HepG2 (cell line): ENCODE measurements around the gene CDKL5. TPM values are rescaled to one million over a fixed set of nuclear protein-coding genes. Genes with fewer than 3 reads are reported as not detected.

Experiments
- ATAC-seq: fragments of 200-7000 bp; cut with Tn5 transposase; 3 replicates; pipeline ENCODE4 v1.9.1; 2020; ENCODE audit warnings: mild to moderate bottlenecking, moderate library complexity
- BruUV-seq: library from RNA; stranded (reverse); fragments of 400-500 nt; replicated peaks from 2 replicates; lab custom pipeline; 2021; lab: Mats Ljungman, UMichigan
- CTCF ChIA-PET: fragments of 300-600 bp; formaldehyde crosslinking; extraction: SDS; loops from one replicate; lab custom pipeline; 2021; ENCODE audit warnings: low total read pairs, inconsistent platforms, low intra/inter-chr PET ratio; lab: Yijun Ruan, JAX
- POLR2A ChIA-PET: fragments of 350-600 bp; sonication (Branson Sonifier 250); formaldehyde crosslinking; loops from one replicate; lab custom pipeline; 2020; ENCODE audit warnings: antibody characterized with exemption, inconsistent platforms; lab: Yijun Ruan, JAX
- DNase-seq: peaks from one replicate; pipeline ENCODE4 v3.0.0-alpha.2; 2015; ENCODE audit warnings: low spot score
- FAIRE-seq: peaks from 3 replicates; lab custom pipeline; 2011; peaks lifted over from hg19 to GRCh38; lab: Jason Lieb, UNC
- H2AFZ ChIP-seq: one replicate; pipeline ENCODE4 v1.6.1; 2011; ENCODE audit warnings: low read length, inconsistent platforms
- H3K27ac ChIP-seq: fragments of 300-600 bp; 3 replicates; pipeline ENCODE4 v1.8.0; 2011; ENCODE audit warnings: mixed run types, mild to moderate bottlenecking, mixed read lengths, low read length, inconsistent platforms; ENCODE audit not compliant: insufficient read depth; ENCODE audit errors: extremely low read length
- H3K27me3 ChIP-seq, 2 experiments: fragments of 200-600 bp in 1 of 2; 2 replicates in 1 of 2; 3 replicates in 1 of 2; pipeline versions ENCODE4 v1.6.0 to v1.8.0; 2011; ENCODE audit warnings: low read length in 2 of 2, mild to moderate bottlenecking in 2 of 2, moderate library complexity in 2 of 2, inconsistent platforms in 1 of 2; ENCODE audit not compliant: insufficient read depth in 2 of 2, control insufficient read depth in 1 of 2
- H3K36me3 ChIP-seq, 2 experiments: fragments of 200-600 bp in 1 of 2; replicated peaks in 1 of 2; 2 replicates in 1 of 2; 3 replicates in 1 of 2; pipeline versions ENCODE4 v1.5.1 to v1.8.0; 2011; ENCODE audit warnings: low read length in 2 of 2, inconsistent platforms in 1 of 2; ENCODE audit not compliant: insufficient read depth in 2 of 2, control insufficient read depth in 1 of 2
- H3K4me1 ChIP-seq: 2 replicates; pipeline ENCODE4 v1.5.1; 2012; ENCODE audit warnings: low read length, inconsistent platforms; ENCODE audit not compliant: insufficient read depth
- H3K4me2 ChIP-seq: 2 replicates; pipeline ENCODE4 v1.6.0; 2011; ENCODE audit warnings: low read depth, low read length, inconsistent platforms
- H3K4me3 ChIP-seq, 3 experiments: fragments of 200-600 bp in 1 of 3; sonication (generic), shearing (Covaris generic) in 1 of 3; replicated peaks in 1 of 3; 2 replicates each; pipeline ENCODE4 v1.5.1; 2011 to 2016; ENCODE audit warnings: low read length in 3 of 3, inconsistent platforms in 2 of 3, low read depth in 2 of 3, mild to moderate bottlenecking in 2 of 3, control low read depth in 1 of 3, mixed read lengths in 1 of 3; ENCODE audit not compliant: insufficient read depth in 1 of 3
- H3K79me2 ChIP-seq: one replicate; pipeline ENCODE4 v1.6.1; 2011; ENCODE audit warnings: low read length, inconsistent platforms; ENCODE audit not compliant: insufficient read depth
- H3K9ac ChIP-seq: 2 replicates; pipeline ENCODE4 v1.6.0; 2011; ENCODE audit warnings: mild to moderate bottlenecking, low read depth, low read length, inconsistent platforms; ENCODE audit not compliant: insufficient read depth
- H3K9me3 ChIP-seq: 2 replicates; pipeline ENCODE4 v1.5.1; 2012; ENCODE audit warnings: mild to moderate bottlenecking, low read length
- H4K20me1 ChIP-seq: 2 replicates; pipeline ENCODE4 v1.6.0; 2011; ENCODE audit warnings: inconsistent platforms, mild to moderate bottlenecking, low read length, moderate library complexity; ENCODE audit not compliant: insufficient read depth
- ATF7 ChIP-seq, 2 experiments: fragments of 450-650 bp in 1 of 2; sonication (generic) in 1 of 2; formaldehyde crosslinking in 1 of 2; IDR thresholded peaks; 2 replicates each; pipeline versions ENCODE4 v1.4.0 to v1.6.1; 2016 to 2020; ENCODE audit warnings: antibody characterized with exemption in 1 of 2, mild to moderate bottlenecking in 1 of 2, missing genetic modification reagents in 1 of 2
- CC2D1A ChIP-seq: sonication (generic); formaldehyde crosslinking; IDR thresholded peaks from 2 replicates; pipeline ENCODE4 v1.8.1; 2023; ENCODE audit warnings: mild to moderate bottlenecking, missing genetic modification reagents
- HOXA7 ChIP-seq: sonication (generic); formaldehyde crosslinking; IDR thresholded peaks from 2 replicates; pipeline ENCODE4 v1.8.1; 2022; ENCODE audit warnings: mild to moderate bottlenecking, missing genetic modification reagents, moderate library complexity
- MED13 ChIP-seq: sonication (generic); formaldehyde crosslinking; IDR thresholded peaks from 2 replicates; pipeline ENCODE4 v1.5.0; 2020; ENCODE audit warnings: missing genetic modification reagents
- NFE2L2 ChIP-seq: fragments of 150-350 bp; IDR thresholded peaks from 2 replicates; pipeline ENCODE4 v1.6.1; 2014; ENCODE audit warnings: low read length
- TMF1 ChIP-seq: sonication (generic); formaldehyde crosslinking; IDR thresholded peaks from 2 replicates; pipeline ENCODE4 v1.8.1; 2022; ENCODE audit warnings: low read depth, missing genetic modification reagents
- ZBTB8A ChIP-seq: sonication (generic); formaldehyde crosslinking; IDR thresholded peaks from 2 replicates; pipeline ENCODE4 v1.4.0; 2020; ENCODE audit warnings: mild to moderate bottlenecking, low read depth, missing genetic modification reagents, borderline replicate concordance
- ZFP37 ChIP-seq: sonication (generic); formaldehyde crosslinking; IDR thresholded peaks from 2 replicates; pipeline ENCODE4 v1.4.0; 2020; ENCODE audit warnings: missing genetic modification reagents, borderline replicate concordance
- ZFP62 ChIP-seq: sonication (generic); formaldehyde crosslinking; IDR thresholded peaks from 2 replicates; pipeline ENCODE4 v1.4.0; 2020; ENCODE audit warnings: missing genetic modification reagents
- ZFY ChIP-seq: sonication (generic); formaldehyde crosslinking; IDR thresholded peaks from 2 replicates; pipeline ENCODE4 v1.4.0; 2020; ENCODE audit warnings: missing genetic modification reagents
- ZNF3 ChIP-seq: IDR thresholded peaks from 2 replicates; pipeline ENCODE4 v1.7.0; 2017; ENCODE audit warnings: inconsistent platforms
- WGBS: methylation state at CpG from one replicate; pipeline ENCODE4 v1.1.6; 2017; ENCODE audit warnings: low lambda C conversion rate; 5-methylcytosine and 5-hydroxymethylcytosine counted together
- in situ Hi-C: cut with HindIII; loops from 2 replicates; pipeline ENCODE4 v1.10.0; 2017; ENCODE audit warnings: low pct_unique_long_range_greater_than_20kb; ENCODE audit not compliant: extremely low pct_ligation_motif_present
- intact Hi-C: fragments of 100-400 bp; cut with micrococcal nuclease; formaldehyde crosslinking; loops from one replicate; pipeline ENCODE4 v1.10.0; 2022; ENCODE audit not compliant: unreplicated experiment
- polyA plus RNA-seq, 8 experiments: library from polyadenylated mRNA; depleted of rRNA in 3 of 8; stranded (reverse) in 7 of 8; unstranded in 1 of 8; fragments of >200 nt; fragmentation: Illumina TruSeq in 4 of 8; extraction: Trizol in 4 of 8; gene quantifications; 2 replicates each; pipeline versions ENCODE4 v1.2.1 to v1.2.3, GENCODE V29; 2011 to 2016; ENCODE audit warnings: low read depth in 4 of 8, missing spikeins in 1 of 8, mixed read lengths in 1 of 8; ENCODE audit not compliant: insufficient read depth in 1 of 8
- total RNA-seq, 5 experiments: library from RNA; depleted of rRNA; stranded (reverse); fragments of >200 nt; fragmentation: Illumina TruSeq; extraction: Trizol; gene quantifications; 2 replicates each; pipeline ENCODE4 v1.2.3, GENCODE V29; 2016; ENCODE audit warnings: low read depth in 1 of 5
- TF ChIP-seq, protein P1 (sequence below): sonication (generic); formaldehyde crosslinking; IDR thresholded peaks from 2 replicates; pipeline ENCODE4 v1.4.0; 2020; ENCODE audit warnings: missing genetic modification reagents, borderline replicate concordance
- TF ChIP-seq, protein P2 (sequence below): fragments of 450-650 bp; IDR thresholded peaks from 2 replicates; pipeline ENCODE4 v1.6.1; 2016
- TF ChIP-seq, protein P3 (sequence below): sonication (generic); formaldehyde crosslinking; IDR thresholded peaks from 2 replicates; pipeline ENCODE4 v1.5.1; 2020; ENCODE audit warnings: missing genetic modification reagents, mild to moderate bottlenecking, borderline replicate concordance
- TF ChIP-seq, protein P4 (sequence below): sonication (generic); formaldehyde crosslinking; IDR thresholded peaks from 2 replicates; pipeline ENCODE4 v1.5.1; 2020; ENCODE audit warnings: mild to moderate bottlenecking, missing genetic modification reagents, moderate library complexity

The CDKL5 gene
- total and polyA plus RNA-seq, 2 of the 13 experiments (the other 11 are each of a cell fraction or from before 2014, with no cell fraction given): 2.8 to 7.0 TPM

DNA sequence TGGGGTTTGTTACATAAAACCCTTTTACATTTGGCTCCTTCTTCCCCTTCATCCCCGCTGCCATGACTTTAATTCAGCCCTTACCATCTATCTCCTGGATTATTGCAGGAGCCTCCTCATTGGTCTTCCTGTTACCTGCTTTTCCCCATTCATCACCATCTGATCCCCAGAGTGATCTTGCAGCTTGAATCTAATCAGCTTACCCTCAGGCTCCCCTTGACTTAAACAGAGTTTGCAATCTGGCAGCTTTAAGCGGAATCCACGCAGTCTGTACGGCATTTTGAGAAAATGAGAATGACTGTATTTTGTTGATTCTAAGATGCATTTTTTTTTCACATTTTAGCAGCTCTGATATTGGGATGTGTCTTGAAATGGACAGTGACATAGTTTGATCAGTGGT, 267.1 kb downstream of the CDKL5 start (continued):
- TF ChIP-seq, protein P1, sequence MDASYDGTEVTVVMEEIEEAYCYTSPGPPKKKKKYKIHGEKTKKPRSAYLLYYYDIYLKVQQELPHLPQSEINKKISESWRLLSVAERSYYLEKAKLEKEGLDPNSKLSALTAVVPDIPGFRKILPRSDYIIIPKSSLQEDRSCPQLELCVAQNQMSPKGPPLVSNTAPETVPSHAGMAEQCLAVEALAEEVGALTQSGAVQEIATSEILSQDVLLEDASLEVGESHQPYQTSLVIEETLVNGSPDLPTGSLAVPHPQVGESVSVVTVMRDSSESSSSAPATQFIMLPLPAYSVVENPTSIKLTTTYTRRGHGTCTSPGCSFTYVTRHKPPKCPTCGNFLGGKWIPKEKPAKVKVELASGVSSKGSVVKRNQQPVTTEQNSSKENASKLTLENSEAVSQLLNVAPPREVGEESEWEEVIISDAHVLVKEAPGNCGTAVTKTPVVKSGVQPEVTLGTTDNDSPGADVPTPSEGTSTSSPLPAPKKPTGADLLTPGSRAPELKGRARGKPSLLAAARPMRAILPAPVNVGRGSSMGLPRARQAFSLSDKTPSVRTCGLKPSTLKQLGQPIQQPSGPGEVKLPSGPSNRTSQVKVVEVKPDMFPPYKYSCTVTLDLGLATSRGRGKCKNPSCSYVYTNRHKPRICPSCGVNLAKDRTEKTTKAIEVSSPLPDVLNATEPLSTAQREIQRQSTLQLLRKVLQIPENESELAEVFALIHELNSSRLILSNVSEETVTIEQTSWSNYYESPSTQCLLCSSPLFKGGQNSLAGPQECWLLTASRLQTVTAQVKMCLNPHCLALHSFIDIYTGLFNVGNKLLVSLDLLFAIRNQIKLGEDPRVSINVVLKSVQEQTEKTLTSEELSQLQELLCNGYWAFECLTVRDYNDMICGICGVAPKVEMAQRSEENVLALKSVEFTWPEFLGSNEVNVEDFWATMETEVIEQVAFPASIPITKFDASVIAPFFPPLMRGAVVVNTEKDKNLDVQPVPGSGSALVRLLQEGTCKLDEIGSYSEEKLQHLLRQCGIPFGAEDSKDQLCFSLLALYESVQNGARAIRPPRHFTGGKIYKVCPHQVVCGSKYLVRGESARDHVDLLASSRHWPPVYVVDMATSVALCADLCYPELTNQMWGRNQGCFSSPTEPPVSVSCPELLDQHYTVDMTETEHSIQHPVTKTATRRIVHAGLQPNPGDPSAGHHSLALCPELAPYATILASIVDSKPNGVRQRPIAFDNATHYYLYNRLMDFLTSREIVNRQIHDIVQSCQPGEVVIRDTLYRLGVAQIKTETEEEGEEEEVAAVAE (CRISPR knock-in tag): no peak

DNA sequence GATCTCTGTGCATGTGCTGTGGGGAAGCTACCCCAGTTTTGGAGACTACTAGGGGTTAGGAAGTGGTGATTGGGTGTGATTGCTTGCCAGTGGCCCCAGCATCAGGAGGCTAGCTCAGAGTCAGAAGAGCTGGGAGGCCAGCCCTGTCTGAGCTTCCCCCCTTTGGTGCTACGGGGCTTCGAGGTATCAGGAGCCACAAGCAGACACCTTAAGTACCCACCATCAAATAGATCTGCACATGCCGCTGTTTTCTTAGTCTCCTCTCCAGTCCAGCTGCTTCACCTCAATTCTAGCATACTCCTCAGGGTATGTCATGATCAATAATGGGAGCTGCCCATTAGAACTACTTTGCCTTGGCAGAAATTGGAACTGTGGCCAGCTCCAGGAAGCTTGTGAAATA, 271.2 kb downstream of the CDKL5 start:
- in situ Hi-C loops: no loop called here
- no peak for FAIRE-seq

More for the DNA sequence above, 271.2 kb downstream of the CDKL5 start:
- no peak overlapping the region for H3K9ac ChIP-seq
- BruUV-seq: no TSS peak
- H3K4me1 ChIP-seq: no peaks in the 10 kb centered on the region
- no peaks in the 10 kb centered on the region for H3K9me3 ChIP-seq
- ATAC-seq (no peak), DNase-seq (no peak)
- intact Hi-C loops: no loop called here
- no peak overlapping the region for H3K4me3 ChIP-seq
- CTCF ChIA-PET: no interaction called here
- POLR2A ChIA-PET: no interaction called here
- no peaks in the 10 kb centered on the region for H3K79me2 ChIP-seq
- no peak overlapping the region for H3K4me2 ChIP-seq
- no peak overlapping the region for H2AFZ ChIP-seq
- TF ChIP-seq, protein P2, sequence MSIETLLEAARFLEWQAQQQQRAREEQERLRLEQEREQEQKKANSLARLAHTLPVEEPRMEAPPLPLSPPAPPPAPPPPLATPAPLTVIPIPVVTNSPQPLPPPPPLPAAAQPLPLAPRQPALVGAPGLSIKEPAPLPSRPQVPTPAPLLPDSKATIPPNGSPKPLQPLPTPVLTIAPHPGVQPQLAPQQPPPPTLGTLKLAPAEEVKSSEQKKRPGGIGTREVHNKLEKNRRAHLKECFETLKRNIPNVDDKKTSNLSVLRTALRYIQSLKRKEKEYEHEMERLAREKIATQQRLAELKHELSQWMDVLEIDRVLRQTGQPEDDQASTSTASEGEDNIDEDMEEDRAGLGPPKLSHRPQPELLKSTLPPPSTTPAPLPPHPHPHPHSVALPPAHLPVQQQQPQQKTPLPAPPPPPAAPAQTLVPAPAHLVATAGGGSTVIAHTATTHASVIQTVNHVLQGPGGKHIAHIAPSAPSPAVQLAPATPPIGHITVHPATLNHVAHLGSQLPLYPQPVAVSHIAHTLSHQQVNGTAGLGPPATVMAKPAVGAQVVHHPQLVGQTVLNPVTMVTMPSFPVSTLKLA: no peak
- TF ChIP-seq TMF1 (CRISPR knock-in tag) (no peak), ZNF3 (no peak), CC2D1A (CRISPR knock-in tag) (no peak), ZBTB8A (CRISPR knock-in tag) (no peak), HOXA7 (CRISPR knock-in tag) (no peak), ZFP62 (CRISPR knock-in tag) (no peak), ATF7 (IDR thresholded peaks at IDR 0.05) (no peak), ATF7 (CRISPR knock-in tag; IDR thresholded peaks at IDR 0.05) (no peak), NFE2L2 (no peak), ZFY (CRISPR knock-in tag) (no peak), ZFP37 (CRISPR knock-in tag) (no peak), MED13 (CRISPR knock-in tag) (no peak)
- TF ChIP-seq, protein P3, sequence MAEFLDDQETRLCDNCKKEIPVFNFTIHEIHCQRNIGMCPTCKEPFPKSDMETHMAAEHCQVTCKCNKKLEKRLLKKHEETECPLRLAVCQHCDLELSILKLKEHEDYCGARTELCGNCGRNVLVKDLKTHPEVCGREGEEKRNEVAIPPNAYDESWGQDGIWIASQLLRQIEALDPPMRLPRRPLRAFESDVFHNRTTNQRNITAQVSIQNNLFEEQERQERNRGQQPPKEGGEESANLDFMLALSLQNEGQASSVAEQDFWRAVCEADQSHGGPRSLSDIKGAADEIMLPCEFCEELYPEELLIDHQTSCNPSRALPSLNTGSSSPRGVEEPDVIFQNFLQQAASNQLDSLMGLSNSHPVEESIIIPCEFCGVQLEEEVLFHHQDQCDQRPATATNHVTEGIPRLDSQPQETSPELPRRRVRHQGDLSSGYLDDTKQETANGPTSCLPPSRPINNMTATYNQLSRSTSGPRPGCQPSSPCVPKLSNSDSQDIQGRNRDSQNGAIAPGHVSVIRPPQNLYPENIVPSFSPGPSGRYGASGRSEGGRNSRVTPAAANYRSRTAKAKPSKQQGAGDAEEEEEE (CRISPR knock-in tag): no peak
- TF ChIP-seq, protein P4, sequence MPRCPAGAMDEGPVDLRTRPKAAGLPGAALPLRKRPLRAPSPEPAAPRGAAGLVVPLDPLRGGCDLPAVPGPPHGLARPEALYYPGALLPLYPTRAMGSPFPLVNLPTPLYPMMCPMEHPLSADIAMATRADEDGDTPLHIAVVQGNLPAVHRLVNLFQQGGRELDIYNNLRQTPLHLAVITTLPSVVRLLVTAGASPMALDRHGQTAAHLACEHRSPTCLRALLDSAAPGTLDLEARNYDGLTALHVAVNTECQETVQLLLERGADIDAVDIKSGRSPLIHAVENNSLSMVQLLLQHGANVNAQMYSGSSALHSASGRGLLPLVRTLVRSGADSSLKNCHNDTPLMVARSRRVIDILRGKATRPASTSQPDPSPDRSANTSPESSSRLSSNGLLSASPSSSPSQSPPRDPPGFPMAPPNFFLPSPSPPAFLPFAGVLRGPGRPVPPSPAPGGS (CRISPR knock-in tag): no peak
- H4K20me1 ChIP-seq: no peaks in the 10 kb centered on the region
- WGBS: no CpG with 5 or more reads among the region's 3 CpGs
- no peaks in the 10 kb centered on the region for H3K27me3 ChIP-seq
- H3K27ac ChIP-seq: no peak overlapping the region
- no peaks in the 10 kb centered on the region for H3K36me3 ChIP-seq
